PC-3 (cell line): ENCODE measurements around the gene STK32C. TPM values are rescaled to one million over a fixed set of nuclear protein-coding genes. Genes with fewer than 3 reads are reported as not detected.

Source experiments
- ATAC-seq: fragments of 200-7000 bp; cut with Tn5 transposase; 2 replicates; pipeline ENCODE4 v1.9.1; 2020; ENCODE audit warnings: mild to moderate bottlenecking, moderate library complexity
- BruUV-seq: library from RNA; stranded (reverse); fragments of 400-500 nt; replicated peaks from 2 replicates; lab custom pipeline; 2021; lab: Mats Ljungman, UMichigan
- CTCF ChIA-PET: fragments of 300-600 bp; sonication (Branson Sonifier 250); formaldehyde crosslinking; loops from one replicate; lab custom pipeline; 2022; ENCODE audit warnings: antibody characterized with exemption; lab: Charles Lee
- POLR2A ChIA-PET: fragments of 300-600 bp; sonication (Branson Sonifier 250); formaldehyde crosslinking; loops from one replicate; lab custom pipeline; 2022; ENCODE audit warnings: antibody characterized with exemption; ENCODE audit not compliant: unreplicated experiment; lab: Charles Lee
- DNase-seq: peaks from one replicate; pipeline ENCODE4 v3.0.0-alpha.2; 2015
- H2AFZ ChIP-seq: fragments of 300-600 bp; sonication (generic); 2 replicates; pipeline ENCODE4 v1.6.0; 2016; ENCODE audit warnings: antibody characterized with exemption, low read length
- H3F3A ChIP-seq: fragments of 300-600 bp; sonication (generic); one replicate; pipeline ENCODE4 v1.6.0; 2017; ENCODE audit warnings: antibody characterized with exemption, low read length, control low read depth, mild to moderate bottlenecking; ENCODE audit not compliant: unreplicated experiment
- H3K27ac ChIP-seq: fragments of 300-600 bp; sonication (generic); 2 replicates; pipeline ENCODE4 v1.5.1; 2016; ENCODE audit warnings: mild to moderate bottlenecking, low read length
- H3K27me3 ChIP-seq: fragments of 300-600 bp; sonication (generic); 2 replicates; pipeline ENCODE4 v1.6.1; 2016; ENCODE audit warnings: low read length, mixed read lengths
- H3K36me3 ChIP-seq: fragments of 300-600 bp; sonication (generic); 2 replicates; pipeline ENCODE4 v1.6.1; 2016; ENCODE audit warnings: low read depth, mixed run types, low read length, mixed read lengths
- H3K4me1 ChIP-seq: fragments of 300-600 bp; sonication (generic); 2 replicates; pipeline ENCODE4 v1.5.1; 2016; ENCODE audit warnings: low read length; ENCODE audit not compliant: insufficient read depth
- H3K4me2 ChIP-seq: fragments of 300-600 bp; sonication (generic); 2 replicates; pipeline ENCODE4 v1.6.0; 2016; ENCODE audit warnings: low read length
- H3K4me3 ChIP-seq: fragments of 300-600 bp; sonication (generic); 2 replicates; pipeline ENCODE4 v1.5.1; 2016; ENCODE audit warnings: mild to moderate bottlenecking, low read length, mixed read lengths
- H3K79me2 ChIP-seq: fragments of 300-600 bp; sonication (generic); 2 replicates; pipeline ENCODE4 v1.6.1; 2017; ENCODE audit warnings: low read length, mixed read lengths
- H3K9ac ChIP-seq: fragments of 300-600 bp; sonication (generic); 2 replicates; pipeline ENCODE4 v1.6.0; 2016; ENCODE audit warnings: mild to moderate bottlenecking, low read length
- H3K9me2 ChIP-seq: fragments of 300-600 bp; sonication (generic); replicated peaks from 2 replicates; pipeline ENCODE4 v1.6.1; 2016; ENCODE audit warnings: mixed run types, low read length, mixed read lengths
- H3K9me3 ChIP-seq: fragments of 300-600 bp; sonication (generic); 2 replicates; pipeline ENCODE4 v1.6.1; 2016; ENCODE audit warnings: low read length, mixed read lengths
- H4K20me1 ChIP-seq: fragments of 300-600 bp; sonication (generic); 2 replicates; pipeline ENCODE4 v1.6.1; 2016; ENCODE audit warnings: low read length, mixed read lengths
- CTCF ChIP-seq: fragments of 300-600 bp; sonication (generic); conservative IDR thresholded peaks from 2 replicates; pipeline ENCODE4 v1.5.1; 2017; ENCODE audit warnings: antibody characterized with exemption, low read depth, mild to moderate bottlenecking, low read length
- EZH2 ChIP-seq: fragments of 300-600 bp; sonication (generic); IDR thresholded peaks from one replicate; pipeline ENCODE4 v1.6.1; 2017; ENCODE audit warnings: antibody characterized with exemption, mild to moderate bottlenecking, low read length; ENCODE audit not compliant: unreplicated experiment
- EZH2phosphoT487 ChIP-seq: fragments of 300-600 bp; sonication (generic); IDR thresholded peaks from 2 replicates; pipeline ENCODE4 v1.6.1; 2018; ENCODE audit warnings: mild to moderate bottlenecking, antibody characterized with exemption, low read length, borderline replicate concordance
- intact Hi-C: fragments of 100-400 bp; cut with micrococcal nuclease; formaldehyde crosslinking; loops from 2 replicates; pipeline ENCODE4 v1.9.0; 2023
- total RNA-seq: library from RNA; depleted of rRNA; stranded (reverse); fragments of >200 nt; gene quantifications from 2 replicates; pipeline ENCODE4 v1.2.3, GENCODE V29; 2014

Gene STK32C
- total RNA-seq, 1 experiment from 2014 or later, result 28.3 TPM

DNA sequence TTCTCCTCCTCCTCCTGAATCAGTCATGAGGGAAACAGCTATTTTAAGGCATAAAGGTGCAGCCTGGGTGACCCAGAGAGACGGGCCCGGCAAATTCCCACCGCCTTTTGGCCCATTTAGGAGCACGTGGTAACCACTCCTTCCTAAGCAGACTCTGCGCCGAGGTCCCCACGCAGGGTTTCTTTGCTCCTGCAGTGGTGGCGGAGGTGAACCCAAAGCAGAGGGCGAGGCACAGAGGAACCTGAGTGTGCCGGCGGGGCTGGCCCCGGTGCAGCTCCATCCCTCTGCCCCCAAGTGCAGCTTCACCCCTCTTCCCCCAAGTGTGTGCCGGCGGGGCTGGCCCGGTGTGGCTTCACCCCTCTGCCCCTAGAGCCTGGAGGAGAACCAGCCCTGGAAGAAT, 70.4 kb downstream of the STK32C start:
- no peaks in the 10 kb centered on the region for H3K9me2 ChIP-seq
- no peaks in the 10 kb centered on the region for H4K20me1 ChIP-seq
- no peak overlapping the region for H3K4me2 ChIP-seq
- DNase-seq, result no peak
- ChIA-PET POLR2A (no interaction called here), CTCF (no interaction called here)
- TF ChIP-seq EZH2phosphoT487, result no peak
- TF ChIP-seq EZH2, result no peak
- no peak for TF ChIP-seq CTCF
- no peaks in the 10 kb centered on the region for H3K79me2 ChIP-seq
- H3K4me1 ChIP-seq, result no peaks in the 10 kb centered on the region
- BruUV-seq, result no TSS peak
- H3F3A ChIP-seq, result no peaks in the 10 kb centered on the region
- no peak for ATAC-seq
- H3K36me3 ChIP-seq, result no peaks in the 10 kb centered on the region
- intact Hi-C loops, result no loop called here
- H3K4me3 ChIP-seq, result no peak overlapping the region
- no peak overlapping the region for H2AFZ ChIP-seq
- no peak overlapping the region for H3K9ac ChIP-seq
- H3K9me3 ChIP-seq, result no peaks in the 10 kb centered on the region
- no peaks in the 10 kb centered on the region for H3K27me3 ChIP-seq
- H3K27ac ChIP-seq, result no peak overlapping the region

DNA sequence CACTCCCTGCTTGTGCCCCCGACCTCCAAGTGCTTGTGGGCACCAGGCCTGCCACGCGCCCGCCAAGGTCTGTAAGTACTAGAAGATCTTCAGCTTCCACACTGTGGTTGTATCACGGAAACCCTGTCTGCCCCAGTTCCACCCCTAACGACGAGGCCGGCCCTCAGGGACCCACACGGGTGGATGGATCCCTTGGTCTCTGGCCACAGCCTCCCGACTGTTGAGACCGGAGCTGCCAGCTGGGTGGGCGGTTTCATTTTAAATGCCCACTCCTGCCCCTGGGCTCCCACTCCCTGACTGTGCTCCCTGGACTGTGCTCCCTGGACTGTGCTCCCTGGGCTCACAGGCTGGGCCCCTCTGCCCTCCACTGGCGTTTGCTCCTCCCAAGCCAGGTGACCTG, 70.9 kb downstream of the STK32C start:
- POLR2A ChIA-PET, result no interaction called here

More for the DNA sequence above, 70.9 kb downstream of the STK32C start:
- BruUV-seq, result no TSS peak
- Histone ChIP-seq H3K4me1 (no peaks in the 10 kb centered on the region), H4K20me1 (no peaks in the 10 kb centered on the region), H2AFZ (no peak overlapping the region), H3K9me2 (no peaks in the 10 kb centered on the region), H3K27me3 (no peaks in the 10 kb centered on the region), H3K36me3 (no peaks in the 10 kb centered on the region), H3K9me3 (no peaks in the 10 kb centered on the region), H3K4me3 (no peak overlapping the region), H3F3A (no peaks in the 10 kb centered on the region), H3K9ac (no peak overlapping the region), H3K27ac (no peak overlapping the region), H3K79me2 (no peaks in the 10 kb centered on the region), H3K4me2 (no peak overlapping the region)
- ATAC-seq (no peak), DNase-seq (no peak)
- TF ChIP-seq EZH2phosphoT487, result no peak
- no peak for TF ChIP-seq CTCF
- TF ChIP-seq EZH2, result no peak
- intact Hi-C loops, result no loop called here
- CTCF ChIA-PET, result no interaction called here
